Measurements from ENCODE around the gene STRIP1. TPM values are rescaled to one million over a fixed set of nuclear protein-coding genes. Genes with fewer than 3 reads are reported as not detected.
"Not testable (repeated sequence)": the region's sequence is repeated elsewhere in the genome, so short reads cannot be mapped to it uniquely, and the experiment has no call there.

Gene STRIP1
- total RNA-seq, 1 donor from 2014 or later = 44.1 TPM

DNA sequence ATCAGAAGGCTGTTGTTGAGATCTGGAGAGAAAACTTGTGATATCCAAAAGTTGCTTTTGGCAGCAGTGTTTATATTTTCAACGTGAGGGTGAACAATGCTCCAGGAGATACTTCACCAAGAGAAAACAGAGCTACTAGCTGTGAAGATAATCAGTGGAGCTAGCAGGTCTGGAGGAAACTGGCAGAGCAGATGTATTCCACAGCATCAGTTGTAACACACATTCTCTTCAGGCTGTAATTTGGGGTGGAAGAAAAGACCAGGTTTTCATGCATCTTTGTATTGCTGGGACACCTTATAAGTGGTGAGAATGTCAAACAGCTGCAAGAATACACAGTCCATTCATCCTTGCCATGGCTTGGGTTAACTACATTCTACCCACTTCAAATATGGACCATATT lies 27.9 kb upstream of the STRIP1 start:
- DNase-seq (ENCODE audit: low spot score) (no peak), ATAC-seq (no peak)
- intact Hi-C loops (cut with DNase I) = loop anchor here (5.0 kb wide), 1 partner anchor 1721 kb away; no protein-coding TSS in a partner anchor

DNA sequence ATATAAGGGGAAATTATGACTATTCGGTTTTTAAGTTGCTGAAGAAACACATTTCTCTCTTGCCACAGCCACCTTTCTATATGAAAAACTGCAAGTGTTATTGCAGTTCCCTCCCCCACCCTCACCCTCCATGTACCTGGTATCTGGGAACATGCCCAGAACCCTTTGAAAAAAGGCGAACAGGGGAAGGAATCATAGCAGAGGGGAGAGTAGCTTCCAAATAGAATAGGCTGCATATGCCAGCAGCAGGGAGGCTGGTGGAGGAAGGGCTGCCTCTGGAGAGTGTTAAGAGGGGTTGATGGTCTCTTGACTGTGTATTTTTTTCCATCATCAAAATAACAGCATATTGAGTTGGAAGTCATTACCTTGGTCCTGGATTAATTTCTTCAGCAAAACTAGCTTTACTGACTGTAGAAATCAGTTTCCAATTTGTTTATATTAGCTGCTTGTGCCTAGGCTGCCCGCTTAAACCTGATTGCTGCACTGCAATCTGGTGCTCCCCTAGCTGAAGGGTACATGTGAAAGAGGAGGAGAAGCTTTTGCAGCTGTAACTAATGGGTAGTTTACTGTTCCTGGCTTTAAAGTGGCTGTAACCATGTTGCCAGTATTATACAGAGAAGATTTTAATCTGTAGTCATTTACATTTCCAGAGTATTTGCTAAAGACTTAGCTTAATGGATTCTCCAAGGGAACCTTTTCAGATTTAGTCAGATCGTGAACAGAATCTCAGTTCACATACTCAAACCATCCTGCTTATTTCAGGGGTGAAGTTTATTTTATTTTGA lies 27.2 kb upstream of the STRIP1 start:
- ATAC-seq (no peak), DNase-seq (ENCODE audit: low spot score) (no peak)
- intact Hi-C loops (cut with DNase I) = loop anchor here (5.0 kb wide), 1 partner anchor 1720 kb away; no protein-coding TSS in a partner anchor

DNA sequence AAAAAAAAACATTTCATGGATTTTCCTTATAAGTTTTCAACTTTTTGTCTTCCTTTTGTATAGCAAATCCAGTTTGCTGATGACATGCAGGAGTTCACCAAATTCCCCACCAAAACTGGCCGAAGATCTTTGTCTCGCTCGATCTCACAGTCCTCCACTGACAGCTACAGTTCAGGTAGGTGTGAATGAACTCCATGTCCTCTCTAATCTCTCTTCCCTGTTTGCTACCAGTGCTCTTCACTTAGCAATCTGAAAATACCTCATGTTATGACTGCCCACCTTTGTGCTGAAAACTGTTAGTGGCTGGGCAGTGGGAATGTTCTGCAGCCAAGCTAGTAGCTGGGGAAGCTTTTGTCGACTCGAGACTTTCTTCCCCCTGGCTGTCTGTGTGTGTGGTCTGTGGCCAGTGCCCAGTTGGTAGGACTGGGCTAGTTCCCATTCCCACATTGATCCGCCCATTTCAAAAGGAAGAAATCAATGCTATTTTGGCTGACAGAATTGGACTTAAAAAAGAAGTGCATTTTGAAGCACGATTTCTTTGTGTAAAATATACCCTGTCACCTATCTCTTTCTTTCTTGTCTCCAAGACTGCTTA lies 25.4 kb upstream of the STRIP1 start:
- ATAC-seq (no peak), DNase-seq (ENCODE audit: low spot score) (no peak)
- intact Hi-C loops (cut with DNase I) = loop anchor here (5.0 kb wide), 1 partner anchor 1718 kb away; no protein-coding TSS in a partner anchor

DNA sequence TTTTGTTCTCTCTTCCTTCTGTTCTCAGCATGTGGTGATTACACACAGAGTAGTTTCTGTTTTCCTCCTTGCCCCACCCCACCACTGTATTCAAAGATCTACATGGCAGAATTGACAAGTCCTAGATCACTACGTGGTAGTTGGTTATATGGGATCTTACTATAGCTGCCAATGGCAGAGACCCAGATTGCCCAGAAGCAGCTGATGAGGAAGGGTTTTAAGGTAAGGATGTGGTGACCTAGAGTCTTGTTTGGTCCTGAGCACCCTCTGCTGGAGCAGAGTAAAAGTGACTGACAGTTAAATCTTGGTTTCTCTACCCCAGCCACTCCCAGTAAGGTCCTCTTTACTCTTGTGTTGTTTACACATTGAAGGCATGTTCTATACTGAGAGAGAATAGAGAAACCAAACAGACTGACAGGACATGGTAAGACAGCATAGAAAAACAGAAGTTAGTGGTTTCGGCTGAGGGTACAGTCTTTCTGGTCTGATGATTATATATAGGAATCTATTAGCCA lies 22.8 kb upstream of the STRIP1 start:
- DNase-seq (ENCODE audit: low spot score) = no peak
- ATAC-seq = peak; percentile 81
- intact Hi-C loops (cut with DNase I) = no loop called here

DNA sequence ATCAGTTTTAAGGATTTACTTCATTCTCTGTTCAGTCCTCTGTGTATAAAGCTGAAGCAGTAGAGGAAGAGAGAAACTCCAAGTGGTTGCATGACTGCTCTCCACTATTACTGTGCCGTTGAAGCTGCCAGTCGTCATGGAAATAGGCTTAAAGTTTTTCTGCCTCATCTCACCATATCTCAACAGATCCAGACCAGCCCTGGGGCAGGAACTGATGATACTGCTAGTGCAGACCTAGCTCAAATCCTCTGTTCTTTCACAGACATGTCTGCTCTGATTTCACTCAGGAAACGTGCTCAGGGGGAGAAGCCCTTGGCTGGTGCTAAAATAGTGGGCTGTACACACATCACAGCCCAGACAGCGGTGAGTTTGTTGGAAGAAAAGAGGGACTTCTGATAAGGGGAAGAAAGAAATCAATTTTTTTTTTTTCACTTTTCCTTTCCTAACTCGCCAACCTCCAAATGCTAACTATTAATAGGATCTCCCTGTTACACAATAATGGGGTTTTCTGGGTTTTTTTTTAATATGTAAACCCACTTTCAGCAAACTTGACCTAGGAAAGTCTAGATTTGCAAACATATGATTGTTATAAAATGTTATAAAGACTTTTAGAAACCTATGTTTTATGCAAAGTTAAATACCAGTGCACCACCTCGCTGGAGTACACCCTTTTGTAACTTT lies 22.2 kb upstream of the STRIP1 start:
- no peak for DNase-seq (ENCODE audit: low spot score)
- ATAC-seq = peak; percentile 35
- intact Hi-C loops (cut with DNase I) = no loop called here

DNA sequence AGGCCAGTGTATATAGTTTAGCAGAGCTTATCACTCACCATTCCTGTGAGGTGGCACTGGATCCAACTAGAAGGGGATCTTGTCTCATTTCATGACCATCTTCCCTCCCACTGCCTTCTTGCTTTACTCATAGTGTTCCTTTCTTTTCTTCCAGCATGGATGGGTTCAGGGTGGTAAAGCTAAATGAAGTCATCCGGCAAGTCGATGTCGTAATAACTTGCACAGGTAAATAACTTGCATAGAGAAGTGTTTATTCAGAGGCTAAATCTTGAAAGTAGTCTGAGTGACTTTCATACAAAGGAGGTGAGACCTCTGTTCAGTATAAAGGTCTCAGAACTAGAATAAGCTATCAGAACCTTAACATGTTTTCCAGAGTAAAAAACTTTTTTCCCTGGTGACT lies 16.6 kb upstream of the STRIP1 start:
- intact Hi-C loops (cut with DNase I) = no loop called here
- ATAC-seq (no peak), DNase-seq (ENCODE audit: low spot score) (no peak)

DNA sequence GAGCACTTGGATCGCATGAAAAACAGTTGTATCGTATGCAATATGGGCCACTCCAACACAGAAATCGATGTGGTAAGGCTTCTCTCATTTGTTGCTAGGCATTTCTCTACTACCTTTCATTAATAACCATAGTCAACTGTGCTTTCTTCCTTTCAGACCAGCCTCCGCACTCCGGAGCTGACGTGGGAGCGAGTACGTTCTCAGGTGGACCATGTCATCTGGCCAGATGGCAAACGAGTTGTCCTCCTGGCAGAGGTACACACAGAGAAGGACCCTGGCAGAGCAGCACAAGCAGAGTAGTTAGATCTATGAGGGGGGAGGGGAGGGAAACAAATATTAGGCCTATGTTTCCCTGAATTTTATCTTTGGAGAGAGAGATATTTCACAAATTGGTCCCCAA lies 16.0 kb upstream of the STRIP1 start:
- no peak for DNase-seq (ENCODE audit: low spot score)
- no peak for ATAC-seq
- intact Hi-C loops (cut with DNase I) = no loop called here

DNA sequence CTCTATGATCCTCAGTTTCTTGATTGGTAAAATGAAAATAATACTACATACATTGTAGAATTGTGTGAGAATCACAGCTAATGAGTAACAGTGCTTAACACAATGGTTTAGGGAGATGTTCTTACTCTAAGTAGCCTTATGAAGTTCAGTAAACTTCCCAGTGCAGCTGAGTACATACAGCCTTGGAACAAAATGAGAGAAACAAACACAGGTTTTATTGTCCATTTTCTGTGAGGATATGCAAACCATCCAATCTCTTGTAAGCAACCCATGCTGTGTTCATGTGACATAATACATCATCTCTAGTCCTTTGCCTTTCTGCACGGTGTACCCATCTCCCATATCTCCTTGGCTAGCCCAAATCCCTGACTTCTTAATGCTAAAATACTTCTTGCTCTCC lies 14.7 kb upstream of the STRIP1 start:
- intact Hi-C loops (cut with DNase I) = no loop called here
- ATAC-seq (no peak), DNase-seq (ENCODE audit: low spot score) (no peak)

DNA sequence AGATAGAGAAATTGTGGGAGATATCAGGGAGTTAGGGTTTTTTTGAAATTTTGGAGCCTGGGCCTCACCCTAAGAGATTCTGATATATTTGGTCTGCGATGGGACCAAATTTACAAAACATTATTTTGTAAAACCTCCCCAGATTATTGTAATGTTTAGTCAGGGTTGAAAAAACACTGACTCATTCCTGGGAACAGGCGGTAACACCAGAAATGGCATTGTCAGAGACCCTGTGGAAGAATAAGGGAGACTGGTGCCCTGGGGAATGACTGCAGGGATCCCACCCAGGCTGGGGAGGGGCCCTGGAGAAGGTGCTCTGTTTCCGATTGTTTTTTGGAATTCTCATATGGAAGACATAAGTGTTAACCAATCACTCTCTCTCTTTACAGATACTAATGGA lies 13.1 kb upstream of the STRIP1 start:
- ATAC-seq = no peak
- intact Hi-C loops (cut with DNase I) = no loop called here
- no peak for DNase-seq (ENCODE audit: low spot score)

DNA sequence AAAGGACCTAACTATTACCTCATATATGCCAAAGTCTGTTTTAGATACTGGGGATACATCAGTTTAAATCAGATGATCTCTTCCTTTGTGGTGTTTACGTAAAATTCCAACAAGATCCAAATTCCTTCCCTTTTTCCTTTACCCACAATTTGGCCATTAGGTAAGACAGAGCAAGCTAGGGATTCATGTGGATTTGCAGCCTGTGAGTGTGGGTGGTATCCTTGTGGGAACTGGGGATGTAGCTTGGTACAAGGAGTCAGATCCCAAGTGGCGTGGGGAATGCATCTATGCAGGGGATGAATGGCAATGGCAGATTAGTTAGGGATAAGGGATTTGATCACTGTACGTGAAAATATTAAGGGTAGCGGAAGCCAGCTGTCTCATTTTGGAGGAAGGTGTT lies 9.8 kb upstream of the STRIP1 start:
- ATAC-seq (no peak), DNase-seq (ENCODE audit: low spot score) (no peak)
- intact Hi-C loops (cut with DNase I) = no loop called here

DNA sequence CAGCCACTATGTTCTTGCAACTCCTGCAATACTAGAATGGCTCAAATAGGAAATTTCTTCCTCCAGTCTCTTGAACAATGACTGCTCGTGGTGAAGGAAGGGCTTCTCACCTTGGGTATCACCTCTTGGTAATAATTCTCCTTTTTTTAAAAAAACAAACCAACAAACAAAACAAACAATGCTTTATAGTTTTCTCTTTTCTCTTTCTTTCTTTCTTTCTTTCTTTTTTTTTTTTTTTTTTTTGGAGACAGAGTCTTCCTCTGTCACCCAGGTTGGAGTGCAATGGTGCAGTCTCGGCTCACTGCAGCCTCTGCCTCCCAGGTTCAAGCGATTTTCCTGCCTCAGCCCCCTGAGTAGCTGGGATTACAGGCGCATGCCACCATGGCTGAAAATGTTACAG lies 3.7 kb upstream of the STRIP1 start:
- DNase-seq (ENCODE audit: low spot score); intact Hi-C loops (cut with DNase I); ATAC-seq: not testable (repeated sequence)

DNA sequence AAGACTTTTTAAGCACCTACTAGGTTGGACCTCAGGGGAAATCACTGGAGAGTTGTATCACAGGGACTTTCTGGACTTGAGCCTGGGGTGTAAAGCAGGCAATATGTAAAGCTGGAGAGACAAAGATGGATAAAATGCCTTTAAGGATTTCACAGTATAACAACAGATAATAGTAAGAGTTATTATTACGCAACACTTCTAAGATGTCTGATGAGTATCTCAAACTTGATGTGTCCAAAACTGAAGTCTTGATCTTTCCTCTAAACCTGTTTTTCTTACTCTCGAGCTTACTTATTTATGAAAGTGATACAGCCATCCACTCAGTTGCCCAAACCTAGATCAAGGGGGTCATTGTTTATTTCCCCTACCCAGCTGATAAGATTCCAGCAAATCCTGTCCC lies 2.1 kb upstream of the STRIP1 start:
- ATAC-seq (no peak), DNase-seq (ENCODE audit: low spot score) (no peak)
- intact Hi-C loops (cut with DNase I) = no loop called here

DNA sequence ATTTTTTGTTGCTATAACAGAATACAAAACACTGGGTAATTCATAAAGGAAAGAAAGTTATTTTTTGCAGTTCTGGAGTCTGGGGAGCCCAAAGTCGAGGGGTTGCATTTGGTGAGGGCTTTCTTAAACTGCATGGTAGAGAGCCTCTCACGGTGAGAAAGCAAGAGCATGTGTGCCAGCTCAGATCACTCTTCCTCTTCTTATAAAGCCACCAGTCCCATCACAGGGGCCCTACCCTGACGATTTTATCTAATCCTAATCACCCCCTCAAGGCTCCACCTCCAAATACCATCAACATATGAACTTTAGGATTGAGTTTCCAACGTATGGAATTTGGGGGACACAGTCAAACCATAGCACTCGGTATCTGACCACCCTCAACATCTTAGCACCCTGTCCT lies 1.0 kb upstream of the STRIP1 start:
- DNase-seq (ENCODE audit: low spot score) (no peak), ATAC-seq (no peak)
- intact Hi-C loops (cut with DNase I) = no loop called here

DNA sequence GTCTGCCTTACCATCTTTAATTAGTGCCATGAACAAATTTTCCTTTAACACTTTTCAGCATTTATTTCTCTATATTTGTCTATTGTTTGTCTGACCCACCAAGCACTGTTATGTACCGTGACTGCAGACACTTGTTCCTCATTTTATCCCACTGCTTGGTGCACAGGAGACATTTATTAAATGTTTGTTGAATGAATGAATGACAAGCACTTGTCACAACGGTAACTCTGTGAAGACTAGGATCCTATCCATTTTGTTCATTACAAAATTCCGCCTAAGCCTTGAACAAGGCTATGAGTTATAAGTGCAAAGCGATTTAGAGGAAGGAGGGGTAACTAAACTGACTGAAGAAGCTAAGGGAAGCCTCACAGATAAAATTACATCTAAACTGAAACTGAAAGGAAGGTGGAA lies 379 bp upstream of the STRIP1 start:
- DNase-seq (ENCODE audit: low spot score) = no peak
- intact Hi-C loops (cut with DNase I) = no loop called here
- ATAC-seq = no peak

DNA sequence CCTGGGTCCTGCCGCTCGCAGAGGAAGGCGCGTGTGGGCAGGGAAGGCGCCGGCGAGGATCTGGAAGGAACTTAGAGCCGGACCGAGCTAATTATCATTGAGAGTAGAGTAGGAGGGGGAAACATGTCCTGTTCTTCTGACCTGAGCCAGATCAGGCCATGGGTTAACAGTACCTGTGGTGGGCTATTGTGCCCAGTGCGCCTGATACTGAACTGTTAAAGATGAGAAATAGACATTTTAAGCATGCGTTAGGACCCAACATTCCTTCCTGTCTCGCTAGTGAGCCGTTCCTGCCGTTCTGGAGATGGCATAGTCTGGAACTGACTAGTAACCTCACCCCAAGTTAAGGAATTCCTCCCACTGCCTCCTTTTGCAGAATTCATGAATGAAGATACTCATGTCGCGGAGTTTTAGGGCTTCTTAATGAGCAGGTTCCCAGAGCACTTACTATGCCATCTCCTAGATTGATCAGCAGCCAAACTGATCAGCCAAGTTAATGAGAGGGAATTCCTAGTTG lies 870 bp downstream of the STRIP1 start:
- intact Hi-C loops (cut with DNase I) = no loop called here
- ATAC-seq (no peak), DNase-seq (ENCODE audit: low spot score) (no peak)

DNA sequence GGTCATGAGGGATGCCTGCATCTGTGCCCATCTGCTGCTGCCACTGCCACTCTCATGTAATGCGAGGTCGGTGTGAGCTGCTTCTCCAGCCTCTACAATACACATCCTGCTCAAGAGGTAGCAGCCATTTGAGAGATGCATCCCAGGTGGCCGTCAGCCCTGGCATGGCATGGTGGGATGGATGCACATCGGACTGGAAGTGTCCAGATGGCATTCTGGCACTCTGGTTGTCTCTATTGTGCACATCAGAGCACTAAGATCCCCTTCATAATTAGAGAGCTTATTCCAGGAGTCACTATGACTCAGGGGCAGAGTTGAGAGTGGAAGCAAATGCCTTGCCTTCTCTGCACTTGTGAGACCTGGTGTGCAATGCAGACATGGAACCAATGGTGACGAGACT lies 3.8 kb downstream of the STRIP1 start:
- no peak for ATAC-seq
- no peak for DNase-seq (ENCODE audit: low spot score)

DNA sequence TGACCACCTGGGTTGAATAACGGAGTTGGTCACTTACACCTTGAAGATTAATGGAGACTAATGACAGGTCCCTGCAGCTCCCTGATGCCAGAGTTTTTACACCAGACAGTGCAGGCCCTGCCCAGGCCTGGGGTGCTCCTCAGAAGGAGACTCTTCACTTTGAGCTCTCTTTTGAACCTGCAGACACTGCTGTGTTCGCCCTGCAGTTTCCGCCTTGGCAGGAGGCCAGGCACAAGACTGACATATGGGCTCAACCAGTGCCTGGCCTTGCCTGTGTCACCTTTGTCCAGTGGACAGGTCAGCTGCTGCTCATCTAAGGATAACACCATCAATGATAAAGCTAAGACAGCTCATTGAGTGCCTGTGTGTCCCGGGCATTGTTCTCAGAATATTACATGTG lies 5.2 kb downstream of the STRIP1 start:
- ATAC-seq (no peak), DNase-seq (ENCODE audit: low spot score) (no peak)
- intact Hi-C loops (cut with DNase I) = no loop called here

More for the DNA sequence above, 3.8 kb downstream of the STRIP1 start:
- intact Hi-C loops (cut with DNase I) = no loop called here

DNA sequence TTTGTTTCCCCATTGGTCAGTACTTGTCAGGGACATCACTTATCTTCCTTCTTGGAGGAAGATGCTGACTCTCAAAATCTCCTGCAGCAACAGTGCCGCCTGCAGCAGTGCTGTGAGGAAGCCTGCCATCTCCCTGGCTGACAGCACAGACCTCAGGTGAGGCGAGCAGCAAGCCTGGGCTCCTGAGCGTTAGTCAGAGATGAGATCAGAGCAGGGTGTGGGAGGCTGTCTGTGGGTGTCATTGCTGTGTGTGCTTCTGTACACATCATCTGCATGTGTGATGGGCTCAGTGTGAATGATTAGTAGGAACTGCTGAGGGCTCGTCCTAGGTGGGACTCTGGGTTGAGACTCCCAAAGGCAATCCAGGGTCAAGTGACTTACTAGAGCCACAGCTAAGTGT lies 6.1 kb downstream of the STRIP1 start:
- intact Hi-C loops (cut with DNase I) = no loop called here
- DNase-seq (ENCODE audit: low spot score) = no peak
- ATAC-seq = no peak

DNA sequence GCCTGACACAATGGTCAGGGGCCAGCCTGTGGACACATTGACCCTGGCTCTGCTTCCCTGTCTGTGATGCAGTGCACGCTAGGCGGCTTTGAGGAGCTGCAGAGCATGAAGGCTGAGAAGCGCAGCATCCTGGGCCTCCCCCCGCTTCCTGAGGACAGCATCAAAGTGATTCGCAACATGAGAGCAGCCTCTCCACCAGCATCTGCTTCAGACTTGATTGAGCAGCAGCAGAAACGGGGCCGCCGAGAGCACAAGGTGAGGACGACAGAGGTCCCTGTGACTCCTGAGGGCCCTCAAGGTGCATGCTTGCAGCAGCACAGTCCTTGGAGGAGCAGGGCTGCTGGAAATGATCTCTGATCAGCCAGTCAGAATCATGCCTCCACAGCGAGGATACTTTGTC lies 8.6 kb downstream of the STRIP1 start:
- no peak for ATAC-seq
- intact Hi-C loops (cut with DNase I) = no loop called here
- DNase-seq (ENCODE audit: low spot score) = no peak

DNA sequence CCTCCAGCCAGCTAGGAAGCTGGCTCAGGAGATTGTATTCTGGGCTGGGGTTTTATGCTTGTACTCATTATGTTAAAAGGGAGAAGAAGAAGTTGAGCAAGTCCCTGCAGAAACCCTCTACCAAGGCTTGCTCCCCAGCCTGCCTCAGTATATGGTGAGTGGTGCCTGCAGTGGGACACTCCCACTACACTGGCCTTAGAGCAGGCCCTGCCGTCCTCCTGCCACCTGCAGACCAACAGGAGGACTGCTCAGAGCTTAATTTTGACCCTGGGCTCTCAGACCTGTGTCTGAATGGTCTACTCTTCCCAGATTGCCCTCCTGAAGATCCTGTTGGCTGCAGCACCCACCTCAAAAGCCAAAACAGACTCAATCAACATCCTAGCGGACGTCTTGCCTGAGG lies 13.0 kb downstream of the STRIP1 start:
- no peak for ATAC-seq
- intact Hi-C loops (cut with DNase I) = no loop called here
- DNase-seq (ENCODE audit: low spot score) = no peak
